ENCODE results near the gene MTX1. TPM values are rescaled to one million over a fixed set of nuclear protein-coding genes. Genes with fewer than 3 reads are reported as not detected.
A peak's percentile ranks its signal among the peaks of the same experiment; 100 is the strongest.

Gene MTX1
- total and polyA plus RNA-seq, 9 of the 15 experiments (the other 6 are each of a cell fraction or from before 2014, with no cell fraction given): 29.1 to 98.4 (median 66.9) TPM

- 0 out of 2 replicates have a peak, but pooled peaks have one; percentile 36 for TF ChIP-seq TSHZ1 (CRISPR knock-in tag; IDR thresholded peaks at IDR 0.05)
- TF ChIP-seq, protein P1, sequence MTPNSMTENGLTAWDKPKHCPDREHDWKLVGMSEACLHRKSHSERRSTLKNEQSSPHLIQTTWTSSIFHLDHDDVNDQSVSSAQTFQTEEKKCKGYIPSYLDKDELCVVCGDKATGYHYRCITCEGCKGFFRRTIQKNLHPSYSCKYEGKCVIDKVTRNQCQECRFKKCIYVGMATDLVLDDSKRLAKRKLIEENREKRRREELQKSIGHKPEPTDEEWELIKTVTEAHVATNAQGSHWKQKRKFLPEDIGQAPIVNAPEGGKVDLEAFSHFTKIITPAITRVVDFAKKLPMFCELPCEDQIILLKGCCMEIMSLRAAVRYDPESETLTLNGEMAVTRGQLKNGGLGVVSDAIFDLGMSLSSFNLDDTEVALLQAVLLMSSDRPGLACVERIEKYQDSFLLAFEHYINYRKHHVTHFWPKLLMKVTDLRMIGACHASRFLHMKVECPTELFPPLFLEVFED (CRISPR knock-in tag; conservative IDR thresholded peaks at IDR 0.05): no peak
- TF ChIP-seq CREM (IDR thresholded peaks at IDR 0.05; ENCODE audit: low read depth): peak; percentile 50
- 0 out of 4 replicates have a peak, but pooled peaks of 1 of the 2 experiments have one; percentile 51 for TF ChIP-seq MCM7 (IDR thresholded peaks at IDR 0.05)
- 0 out of 2 replicates have a peak, but pooled peaks have one; percentile 44 for TF ChIP-seq LCOR (CRISPR knock-in tag; IDR thresholded peaks at IDR 0.05)
- TF ChIP-seq ETV5 (CRISPR knock-in tag; IDR thresholded peaks at IDR 0.05; ENCODE audit: low read depth): peak; percentile 78
- peak; percentile 87 for TF ChIP-seq ESRRA (IDR thresholded peaks at IDR 0.05; ENCODE audit: borderline replicate concordance, low read depth)
- TF ChIP-seq ZNF584 (CRISPR knock-in tag; IDR thresholded peaks at IDR 0.05; ENCODE audit: low read depth): no peak
- TF ChIP-seq MYBL2 (IDR thresholded peaks at IDR 0.05; ENCODE audit: low read depth): 0 out of 2 replicates have a peak, but pooled peaks have one; percentile 18
- no peak for TF ChIP-seq MYBL2 (CRISPR knock-in tag; IDR thresholded peaks at IDR 0.05; ENCODE audit: borderline replicate concordance)
- peak; percentile 46 for TF ChIP-seq DACH1 (IDR thresholded peaks at IDR 0.05; ENCODE audit: partially characterized antibody)
- TF ChIP-seq, protein P2, sequence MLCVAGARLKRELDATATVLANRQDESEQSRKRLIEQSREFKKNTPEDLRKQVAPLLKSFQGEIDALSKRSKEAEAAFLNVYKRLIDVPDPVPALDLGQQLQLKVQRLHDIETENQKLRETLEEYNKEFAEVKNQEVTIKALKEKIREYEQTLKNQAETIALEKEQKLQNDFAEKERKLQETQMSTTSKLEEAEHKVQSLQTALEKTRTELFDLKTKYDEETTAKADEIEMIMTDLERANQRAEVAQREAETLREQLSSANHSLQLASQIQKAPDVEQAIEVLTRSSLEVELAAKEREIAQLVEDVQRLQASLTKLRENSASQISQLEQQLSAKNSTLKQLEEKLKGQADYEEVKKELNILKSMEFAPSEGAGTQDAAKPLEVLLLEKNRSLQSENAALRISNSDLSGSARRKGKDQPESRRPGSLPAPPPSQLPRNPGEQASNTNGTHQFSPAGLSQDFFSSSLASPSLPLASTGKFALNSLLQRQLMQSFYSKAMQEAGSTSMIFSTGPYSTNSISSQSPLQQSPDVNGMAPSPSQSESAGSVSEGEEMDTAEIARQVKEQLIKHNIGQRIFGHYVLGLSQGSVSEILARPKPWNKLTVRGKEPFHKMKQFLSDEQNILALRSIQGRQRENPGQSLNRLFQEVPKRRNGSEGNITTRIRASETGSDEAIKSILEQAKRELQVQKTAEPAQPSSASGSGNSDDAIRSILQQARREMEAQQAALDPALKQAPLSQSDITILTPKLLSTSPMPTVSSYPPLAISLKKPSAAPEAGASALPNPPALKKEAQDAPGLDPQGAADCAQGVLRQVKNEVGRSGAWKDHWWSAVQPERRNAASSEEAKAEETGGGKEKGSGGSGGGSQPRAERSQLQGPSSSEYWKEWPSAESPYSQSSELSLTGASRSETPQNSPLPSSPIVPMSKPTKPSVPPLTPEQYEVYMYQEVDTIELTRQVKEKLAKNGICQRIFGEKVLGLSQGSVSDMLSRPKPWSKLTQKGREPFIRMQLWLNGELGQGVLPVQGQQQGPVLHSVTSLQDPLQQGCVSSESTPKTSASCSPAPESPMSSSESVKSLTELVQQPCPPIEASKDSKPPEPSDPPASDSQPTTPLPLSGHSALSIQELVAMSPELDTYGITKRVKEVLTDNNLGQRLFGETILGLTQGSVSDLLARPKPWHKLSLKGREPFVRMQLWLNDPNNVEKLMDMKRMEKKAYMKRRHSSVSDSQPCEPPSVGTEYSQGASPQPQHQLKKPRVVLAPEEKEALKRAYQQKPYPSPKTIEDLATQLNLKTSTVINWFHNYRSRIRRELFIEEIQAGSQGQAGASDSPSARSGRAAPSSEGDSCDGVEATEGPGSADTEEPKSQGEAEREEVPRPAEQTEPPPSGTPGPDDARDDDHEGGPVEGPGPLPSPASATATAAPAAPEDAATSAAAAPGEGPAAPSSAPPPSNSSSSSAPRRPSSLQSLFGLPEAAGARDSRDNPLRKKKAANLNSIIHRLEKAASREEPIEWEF (CRISPR knock-in tag; IDR thresholded peaks at IDR 0.05): no peak
- peak; percentile 58; the same call in 1 of the 2 replicates for TF ChIP-seq LARP7 (IDR thresholded peaks at IDR 0.05)
Measured at GRCh38 chr1:155226188-155226909, 17.9 kb downstream of the MTX1 start (continued).

Data from K562 (cell line).